HL-60/S4 (cell line): ENCODE results near the gene PALB2.

Source experiments
- in situ Hi-C: fragments of 300-500 bp; cut with MboI; formaldehyde crosslinking; loops from 2 replicates; pipeline ENCODE4 v1.14.3; 2022; ENCODE audit warnings: low sequenced_read_pairs

The PALB2 gene

DNA sequence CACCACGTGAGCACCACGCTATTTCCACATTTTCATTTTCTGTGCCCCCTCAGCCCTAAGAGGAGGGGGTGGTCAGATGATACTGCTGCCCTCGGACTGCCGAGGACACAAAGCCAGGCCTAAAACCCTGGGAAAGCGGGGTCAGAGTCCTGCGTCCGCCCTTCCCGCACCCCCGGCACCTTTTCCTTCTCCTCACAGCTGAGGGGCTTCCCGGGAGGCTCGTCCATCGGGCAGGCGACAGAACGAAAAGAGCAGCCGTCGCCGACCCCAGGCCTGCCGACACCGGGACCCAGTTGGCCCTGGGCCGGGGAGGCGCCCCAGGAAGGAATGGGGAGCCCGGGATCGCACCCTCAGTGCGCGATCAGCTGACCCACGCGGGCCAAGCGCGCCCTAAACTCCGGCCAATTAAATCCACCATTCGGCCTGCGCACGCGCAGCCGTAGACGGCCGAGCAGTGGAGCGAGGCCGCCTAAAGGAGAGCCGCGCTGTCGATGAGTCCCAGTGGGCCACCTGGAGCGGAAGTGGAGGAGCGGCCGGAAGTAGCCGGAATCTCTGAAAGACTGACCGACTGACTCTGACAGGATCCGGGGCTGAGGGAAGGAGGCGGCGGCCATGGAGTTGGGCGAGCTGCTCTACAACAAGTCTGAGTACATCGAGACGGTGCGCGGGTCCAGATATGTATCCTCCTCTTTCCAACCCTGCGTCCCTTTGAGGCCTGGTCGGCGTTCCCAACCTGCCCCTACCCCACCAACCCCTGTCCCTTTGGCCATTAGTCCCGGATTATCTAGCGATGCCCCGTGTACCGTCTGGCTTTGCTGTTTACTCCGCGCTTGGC lies at the start of gene PALB2, which contains the start of gene DCTN5:
Gene PALB2 (minus strand): TSS at position 380 of the 835 bp plus-strand sequence. CDS start 153 bp downstream, at position 227.
Gene DCTN5 (plus strand): TSS at position 536 of the 835 bp plus-strand sequence. CDS start 77 bp downstream, at position 613.
- in situ Hi-C loops: no loop called here

DNA sequence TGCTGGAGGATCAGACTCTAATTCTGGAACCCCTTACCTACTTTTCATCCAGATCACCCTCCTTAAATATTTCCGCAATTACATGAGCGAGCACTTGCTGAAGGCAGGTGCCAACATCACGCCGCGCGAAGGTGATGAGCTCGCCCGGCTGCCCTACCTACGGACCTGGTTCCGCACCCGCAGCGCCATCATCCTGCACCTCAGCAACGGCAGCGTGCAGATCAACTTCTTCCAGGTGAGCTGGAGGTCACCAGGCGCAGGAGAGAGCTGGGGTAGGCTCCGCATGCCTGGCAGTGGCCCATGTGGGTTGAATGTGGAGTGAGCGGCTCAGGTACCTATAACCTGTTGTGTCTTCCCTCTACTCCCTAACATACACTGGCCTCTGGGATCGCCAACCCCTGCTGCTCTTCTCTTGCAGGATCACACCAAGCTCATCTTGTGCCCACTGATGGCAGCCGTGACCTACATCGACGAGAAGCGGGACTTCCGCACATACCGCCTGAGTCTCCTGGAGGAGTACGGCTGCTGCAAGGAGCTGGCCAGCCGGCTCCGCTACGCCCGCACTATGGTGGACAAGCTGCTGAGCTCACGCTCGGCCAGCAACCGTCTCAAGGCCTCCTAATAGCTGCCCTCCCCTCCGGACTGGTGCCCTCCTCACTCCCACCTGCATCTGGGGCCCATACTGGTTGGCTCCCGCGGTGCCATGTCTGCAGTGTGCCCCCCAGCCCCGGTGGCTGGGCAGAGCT lies 48.5 kb upstream of the PALB2 start:
- in situ Hi-C loops: no loop called here

DNA sequence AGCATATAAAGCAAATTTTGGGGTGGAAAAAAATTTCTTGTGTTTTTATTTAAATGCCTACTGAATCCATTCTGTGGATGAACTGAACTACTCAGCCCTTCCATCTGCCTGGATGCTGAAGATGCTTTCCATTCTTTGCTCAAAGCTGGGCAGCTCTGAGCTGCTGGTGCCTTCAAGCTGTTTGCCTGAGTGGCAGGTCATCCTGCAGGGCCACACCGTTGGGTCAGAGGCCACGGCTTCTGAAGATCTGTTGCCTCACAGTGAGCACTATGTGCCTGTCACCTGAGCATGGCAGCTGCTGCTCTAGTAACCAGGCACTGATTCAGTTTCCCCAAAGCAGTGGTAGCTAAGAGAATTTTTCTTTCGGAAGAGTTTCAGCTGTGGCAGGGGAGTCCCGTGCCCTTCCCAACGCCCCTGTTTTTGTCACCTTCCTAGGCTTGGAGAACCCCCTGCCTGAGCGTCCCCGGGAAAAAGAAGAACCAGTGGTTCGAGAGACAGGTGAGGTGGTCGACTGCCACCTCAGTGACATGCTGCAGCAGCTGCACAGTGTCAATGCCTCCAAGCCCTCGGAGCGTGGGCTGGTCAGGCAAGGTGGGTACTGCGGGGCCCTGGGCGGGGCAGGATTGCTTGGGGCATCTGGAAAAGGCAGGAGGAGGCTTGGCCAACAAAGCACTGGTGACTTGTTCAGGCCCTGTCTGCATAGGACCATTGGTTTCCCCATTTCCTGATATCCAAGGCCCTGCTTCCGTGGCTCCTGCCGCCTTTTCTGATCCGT lies 46.1 kb upstream of the PALB2 start:
- in situ Hi-C loops: no loop called here

DNA sequence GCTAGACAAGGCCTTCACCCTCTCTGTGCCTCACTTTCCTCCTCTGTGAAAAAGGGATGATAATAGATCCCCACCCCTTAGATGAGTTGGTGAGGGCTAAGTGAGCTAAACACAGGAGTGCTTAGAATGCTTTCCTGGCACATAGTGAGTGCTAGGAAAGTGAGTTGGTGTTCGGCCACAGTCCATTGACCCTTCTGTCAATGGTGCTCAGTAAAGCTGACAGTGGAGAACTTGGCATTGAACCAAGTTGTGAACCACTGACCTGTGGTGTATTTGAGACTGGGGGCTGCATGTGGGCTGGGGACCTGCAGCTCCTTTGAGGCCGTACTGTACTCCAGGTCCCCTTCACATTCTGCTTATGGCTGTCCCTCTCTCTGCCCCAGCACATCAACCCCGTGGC lies 42.4 kb upstream of the PALB2 start:
- in situ Hi-C loops: no loop called here

DNA sequence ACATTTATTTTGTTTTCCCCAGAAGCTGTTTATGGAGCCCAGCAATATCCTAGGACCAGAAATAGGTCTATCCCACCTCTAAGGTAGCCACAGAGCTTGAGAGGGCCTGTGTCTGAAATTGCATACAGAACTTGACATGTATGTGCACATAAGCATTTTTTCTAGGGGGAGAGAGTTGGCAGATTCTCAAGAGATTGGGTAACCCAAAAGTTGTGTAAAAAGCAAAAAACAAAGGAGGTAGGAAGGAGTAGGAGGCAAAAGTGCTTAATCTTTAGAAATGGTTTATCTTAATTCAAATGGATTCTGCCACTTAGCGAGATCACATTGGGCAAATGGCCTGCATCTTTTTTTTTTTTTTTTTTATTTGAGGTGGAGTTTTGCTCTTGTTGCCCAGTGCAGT lies 41.1 kb upstream of the PALB2 start:
- in situ Hi-C loops: no loop called here

DNA sequence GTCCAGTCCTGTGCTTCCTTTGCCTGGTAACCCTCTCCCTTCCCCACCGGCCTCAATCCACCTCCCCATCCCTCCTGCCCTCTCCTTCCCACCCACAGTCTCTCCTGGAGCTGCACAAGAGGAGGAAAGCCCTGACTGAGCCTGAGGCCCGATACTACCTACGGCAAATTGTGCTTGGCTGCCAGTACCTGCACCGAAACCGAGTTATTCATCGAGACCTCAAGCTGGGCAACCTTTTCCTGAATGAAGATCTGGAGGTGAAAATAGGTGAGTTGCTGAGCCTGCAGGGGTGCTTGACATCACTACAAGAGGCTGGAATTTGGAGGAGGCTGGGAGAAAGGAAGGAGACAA lies 38.9 kb upstream of the PALB2 start:
- in situ Hi-C loops: no loop called here

DNA sequence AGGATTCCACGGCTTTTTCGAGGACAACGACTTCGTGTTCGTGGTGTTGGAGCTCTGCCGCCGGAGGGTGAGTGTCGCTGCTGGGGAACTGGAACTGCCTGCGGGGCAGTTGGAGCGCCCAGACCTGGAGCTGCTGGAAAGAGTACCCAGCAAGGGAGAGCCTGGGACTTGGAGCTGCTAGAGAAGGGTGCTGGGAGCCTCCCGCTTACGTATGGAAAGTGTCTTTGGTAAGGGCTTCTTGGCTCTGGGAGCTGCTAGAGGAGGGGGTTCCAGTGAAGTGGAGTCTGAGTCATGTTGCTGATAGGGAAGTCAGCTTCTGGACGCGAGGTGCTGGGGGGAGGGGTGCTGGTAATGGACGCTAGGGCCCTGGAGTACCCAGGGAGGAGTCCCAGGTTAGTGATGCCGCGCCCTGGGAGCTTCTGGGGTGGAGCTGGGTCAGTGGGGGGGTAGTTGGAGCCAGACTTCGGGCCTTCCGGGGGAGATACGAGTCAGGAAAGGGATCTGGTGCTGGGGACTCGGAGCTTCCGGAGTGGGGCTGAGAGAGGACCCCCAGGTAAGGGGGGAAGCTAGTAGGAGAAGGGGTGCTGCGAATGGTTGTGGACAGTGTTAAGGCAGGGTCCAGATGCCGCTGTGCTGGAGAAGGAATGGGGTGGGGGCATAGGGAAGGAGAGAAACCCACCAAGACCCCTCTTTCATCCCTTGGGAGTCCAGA lies 38.3 kb upstream of the PALB2 start:
- in situ Hi-C loops: no loop called here

DNA sequence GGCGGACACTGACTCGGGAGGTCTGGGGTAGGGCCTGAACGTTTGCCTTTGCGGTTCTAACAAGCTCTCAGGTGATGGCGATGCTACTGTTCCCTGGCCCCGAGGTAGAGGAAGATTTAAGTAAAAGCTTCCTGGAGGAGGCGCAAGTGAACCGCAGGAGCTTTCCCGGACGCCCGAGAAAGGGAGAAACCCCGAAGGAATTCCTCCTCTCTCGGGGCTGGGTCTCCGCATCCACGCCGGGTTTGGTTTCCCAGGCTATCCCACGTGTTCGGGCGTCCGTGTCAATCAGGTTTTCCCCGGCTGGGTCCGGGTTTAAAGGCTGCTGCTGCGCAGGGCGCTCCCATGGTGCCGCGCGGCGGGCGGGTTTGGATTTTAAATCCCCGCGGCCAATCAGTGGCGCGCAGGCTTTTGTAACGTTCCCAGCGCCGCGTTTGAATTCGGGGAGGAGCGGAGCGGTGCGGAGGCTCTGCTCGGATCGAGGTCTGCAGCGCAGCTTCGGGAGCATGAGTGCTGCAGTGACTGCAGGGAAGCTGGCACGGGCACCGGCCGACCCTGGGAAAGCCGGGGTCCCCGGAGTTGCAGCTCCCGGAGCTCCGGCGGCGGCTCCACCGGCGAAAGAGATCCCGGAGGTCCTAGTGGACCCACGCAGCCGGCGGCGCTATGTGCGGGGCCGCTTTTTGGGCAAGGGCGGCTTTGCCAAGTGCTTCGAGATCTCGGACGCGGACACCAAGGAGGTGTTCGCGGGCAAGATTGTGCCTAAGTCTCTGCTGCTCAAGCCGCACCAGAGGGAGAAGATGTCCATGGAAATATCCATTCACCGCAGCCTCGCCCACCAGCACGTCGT lies 37.5 kb upstream of the PALB2 start, which contains the start of gene PLK1:
Gene PLK1 (plus strand): TSS at position 460 of the 844 bp plus-strand sequence. CDS start 44 bp downstream, at position 504.
- in situ Hi-C loops: no loop called here

DNA sequence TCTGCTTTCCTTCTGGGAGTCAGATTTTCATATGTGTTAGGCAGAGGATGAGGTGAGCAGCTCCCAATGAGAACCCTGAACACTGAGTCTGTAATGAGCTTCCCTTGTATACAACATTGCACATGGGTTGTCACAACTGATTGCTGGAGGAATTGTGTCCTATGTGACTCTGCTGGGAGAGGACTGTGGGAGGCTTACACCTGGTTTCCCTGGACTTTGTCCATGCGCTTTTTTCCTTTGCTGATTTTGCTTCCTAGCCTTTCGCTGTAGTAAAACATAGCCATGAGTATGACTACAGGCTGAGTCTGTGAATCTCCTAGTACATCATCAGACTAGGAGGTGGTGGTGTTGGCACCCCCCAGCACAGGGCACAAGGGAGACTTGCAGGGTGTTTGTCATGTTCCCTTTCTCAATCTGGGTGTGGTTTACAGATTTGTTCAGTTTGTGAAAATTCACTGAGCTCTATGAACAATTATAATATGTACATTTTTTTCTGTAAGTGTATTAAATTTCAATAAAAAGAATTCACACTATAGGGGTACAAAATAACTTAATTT lies 35.9 kb upstream of the PALB2 start:
- in situ Hi-C loops: no loop called here

DNA sequence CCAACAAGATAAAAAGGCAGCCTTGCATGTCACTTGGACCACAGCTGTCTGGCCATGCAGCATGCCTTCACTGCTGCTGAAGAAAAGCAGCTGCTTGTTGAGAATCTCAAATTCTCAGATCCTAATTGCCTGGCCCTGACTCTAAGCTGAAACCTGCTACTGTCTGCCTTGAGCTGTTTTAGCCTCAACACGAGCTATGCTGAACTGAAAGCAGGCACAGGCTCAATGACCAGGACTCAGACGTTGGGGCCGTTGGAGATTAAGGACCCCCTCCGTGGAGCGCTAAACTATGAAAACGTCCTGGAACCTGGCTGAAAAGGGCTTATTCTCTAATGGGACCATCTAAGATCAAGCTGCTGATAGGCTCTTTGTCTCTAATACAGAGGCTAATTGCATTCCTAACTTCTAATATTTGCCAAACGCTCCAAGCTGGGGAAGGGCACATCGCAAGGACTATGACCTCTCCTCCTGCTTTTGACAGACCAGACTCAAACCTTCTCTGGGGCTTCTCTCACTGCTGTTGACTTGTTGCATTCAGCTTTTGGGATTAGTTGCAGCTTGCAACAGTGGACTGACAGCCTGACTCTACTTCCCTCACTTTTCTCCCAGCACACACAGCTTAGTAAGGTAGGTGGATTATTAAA lies 33.0 kb upstream of the PALB2 start:
- in situ Hi-C loops: no loop called here

DNA sequence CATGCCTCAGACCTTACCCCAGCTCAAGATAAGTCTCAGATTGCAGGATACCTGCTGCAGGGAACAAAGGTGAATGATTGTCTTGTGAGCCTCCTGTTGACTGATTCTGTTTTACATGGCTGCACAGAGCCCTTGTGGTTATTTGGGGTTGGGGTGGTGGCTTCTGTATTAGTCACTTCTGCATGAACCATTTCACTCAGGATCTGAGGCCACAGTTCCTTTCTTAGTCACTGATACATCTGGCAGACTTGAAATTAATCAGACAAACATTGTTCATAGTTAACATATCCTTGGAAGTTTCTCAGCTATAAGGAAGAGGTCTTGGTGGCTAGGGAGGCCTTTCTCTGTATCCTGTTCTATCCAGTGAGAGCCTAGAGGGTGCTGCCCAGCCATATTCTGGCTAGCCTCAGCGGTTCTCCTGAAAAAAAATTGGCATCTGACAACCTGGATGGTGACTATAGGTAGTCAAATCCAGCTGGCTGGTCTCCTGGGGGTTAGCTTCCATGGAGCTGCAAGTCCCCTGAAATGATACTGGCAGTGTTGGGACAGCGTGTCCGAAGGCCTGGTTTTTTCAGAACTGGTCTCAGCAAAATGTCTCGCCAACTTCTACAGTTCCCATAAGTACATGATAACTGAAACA lies 29.1 kb upstream of the PALB2 start:
- in situ Hi-C loops: no loop called here

DNA sequence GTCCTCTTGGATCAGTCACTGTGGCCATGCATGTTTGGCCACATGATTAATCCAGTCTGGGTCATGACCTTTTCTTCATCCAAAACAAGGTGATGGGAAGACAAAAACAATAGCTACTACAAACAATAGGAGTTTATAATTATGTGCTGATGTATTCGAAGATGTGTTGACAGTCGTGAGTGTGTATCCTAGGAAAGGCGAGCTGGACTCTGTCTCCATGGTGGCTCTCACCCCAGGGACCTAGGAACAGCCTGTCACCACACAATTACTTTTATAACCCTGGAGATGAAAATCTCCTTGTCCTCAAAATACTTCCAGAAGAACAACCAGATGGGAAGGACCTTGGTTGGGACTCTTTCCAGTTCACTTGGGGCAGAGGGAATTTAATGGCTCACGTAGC lies 27.8 kb upstream of the PALB2 start:
- in situ Hi-C loops: no loop called here

DNA sequence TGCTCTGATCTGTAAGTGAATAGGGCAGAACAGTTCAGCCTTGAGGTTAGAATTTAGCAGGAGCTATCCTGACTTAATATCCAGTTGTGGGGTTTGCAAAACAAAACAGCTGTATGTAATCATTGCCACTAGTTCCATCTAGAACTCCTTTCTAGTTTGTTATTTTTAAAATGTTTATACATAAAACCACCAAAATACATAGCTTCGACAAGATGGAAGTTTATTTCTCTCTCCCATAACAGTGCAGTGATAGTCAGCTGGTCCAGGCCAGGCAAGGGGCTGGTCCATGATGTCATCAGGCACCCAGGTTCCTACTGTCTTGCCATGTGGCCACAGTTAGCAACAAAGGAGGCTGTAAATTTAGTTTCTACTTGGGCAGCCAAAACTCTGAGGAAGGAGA lies 27.1 kb upstream of the PALB2 start:
- in situ Hi-C loops: no loop called here

DNA sequence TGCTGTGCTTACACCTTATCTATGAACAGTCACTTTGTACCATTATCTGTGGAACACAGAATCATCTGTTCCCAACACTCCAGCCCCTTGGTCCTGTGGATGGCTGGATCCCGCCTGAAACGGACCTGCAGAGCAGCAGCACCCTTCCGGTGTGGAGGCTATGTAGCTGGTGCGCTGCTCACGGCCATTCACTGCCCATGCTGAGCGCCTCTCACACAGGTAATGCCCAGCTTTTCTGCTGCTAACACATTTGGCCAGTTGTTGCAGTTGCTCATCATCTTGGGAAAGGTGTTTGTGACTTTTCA lies 26.2 kb upstream of the PALB2 start:
- in situ Hi-C loops: no loop called here

DNA sequence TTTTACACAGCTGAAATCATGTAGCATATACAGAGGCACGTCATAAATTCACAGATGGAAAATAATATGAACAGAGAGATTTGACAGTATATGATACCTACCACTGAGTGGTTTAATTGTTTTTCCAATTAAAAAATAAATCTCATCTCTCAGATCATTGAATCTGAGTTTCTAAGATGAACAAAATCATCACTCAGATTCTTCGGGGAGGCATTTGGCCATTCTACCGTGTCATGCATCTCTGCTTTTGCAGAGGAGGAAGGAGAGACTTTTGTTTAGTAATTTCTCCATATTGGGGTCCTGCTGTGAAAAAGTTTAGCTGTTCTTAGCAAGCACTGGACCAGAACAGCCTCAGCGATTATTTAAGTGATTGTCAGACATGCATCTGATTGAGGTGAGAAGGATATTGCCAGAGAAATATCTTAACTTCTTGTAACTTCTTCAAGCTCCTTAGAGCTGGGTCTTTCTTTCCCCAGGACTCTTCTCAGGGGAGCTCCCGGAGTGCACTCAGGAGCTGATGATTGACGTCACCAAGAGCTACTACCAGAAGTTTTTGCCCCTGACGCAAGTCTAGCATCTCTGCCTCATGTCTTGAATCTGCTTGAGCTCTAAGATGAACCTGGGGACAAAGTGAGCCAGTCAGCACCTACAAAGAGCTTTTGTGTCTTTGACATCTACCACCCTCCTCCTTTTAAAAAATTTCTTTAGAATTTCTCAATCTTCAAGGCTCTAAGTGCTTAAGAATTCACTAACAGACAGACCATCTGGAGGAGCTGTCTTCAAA lies 25.7 kb upstream of the PALB2 start:
- in situ Hi-C loops: no loop called here

DNA sequence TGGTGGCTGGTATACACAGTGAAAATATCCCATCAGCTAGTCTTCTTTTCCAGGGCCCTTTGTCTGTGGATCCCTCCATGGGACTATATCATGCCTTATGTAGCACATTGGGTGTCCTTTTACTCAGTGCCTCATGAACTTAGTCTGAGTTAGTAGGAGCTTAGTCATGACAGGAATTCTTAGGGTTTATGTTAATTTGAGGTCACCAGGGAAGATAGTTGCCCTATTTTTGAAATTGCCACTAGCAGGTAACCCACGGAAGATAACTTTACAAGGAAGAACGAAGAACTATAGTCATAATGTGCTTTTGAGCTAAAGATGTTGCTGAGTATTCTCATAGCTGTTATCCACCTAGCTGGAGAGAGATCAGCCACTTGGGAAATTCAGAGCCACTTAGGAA lies 22.8 kb upstream of the PALB2 start:
- in situ Hi-C loops: no loop called here

DNA sequence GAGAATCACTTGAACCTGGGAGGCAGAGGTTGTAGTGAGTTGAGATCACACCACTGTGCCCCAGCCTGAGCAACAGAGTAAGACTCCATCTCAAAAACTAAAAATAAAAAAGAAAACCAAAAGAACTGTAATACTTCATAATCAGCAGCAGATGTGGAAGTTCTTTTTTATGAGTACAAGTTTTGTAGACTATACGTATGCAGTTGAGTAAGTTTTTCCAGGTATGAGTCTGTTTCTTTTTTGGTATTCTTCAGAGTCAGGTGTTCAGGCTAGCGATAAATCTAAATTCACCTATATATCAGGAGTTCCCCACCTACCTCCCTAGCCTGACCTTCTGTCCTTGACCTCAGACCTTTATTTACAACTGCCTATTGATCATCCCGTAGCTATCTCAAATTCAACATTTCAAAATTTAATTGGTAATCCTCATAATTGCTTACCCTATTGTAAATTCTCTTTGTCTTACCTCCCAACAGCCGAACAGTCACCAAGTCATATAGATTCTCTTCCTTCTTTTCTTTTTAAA lies 10.9 kb upstream of the PALB2 start:
- in situ Hi-C loops: no loop called here
